SHP77 treated with DMSO at 0.1 percent for 48 hours (cell line): ENCODE results near the gene PIK3CB.

Experiments
- DNase-seq: peaks from one replicate; lab custom pipeline; 2025; lab: John Stamatoyannopoulos, UW

Gene PIK3CB

DNA sequence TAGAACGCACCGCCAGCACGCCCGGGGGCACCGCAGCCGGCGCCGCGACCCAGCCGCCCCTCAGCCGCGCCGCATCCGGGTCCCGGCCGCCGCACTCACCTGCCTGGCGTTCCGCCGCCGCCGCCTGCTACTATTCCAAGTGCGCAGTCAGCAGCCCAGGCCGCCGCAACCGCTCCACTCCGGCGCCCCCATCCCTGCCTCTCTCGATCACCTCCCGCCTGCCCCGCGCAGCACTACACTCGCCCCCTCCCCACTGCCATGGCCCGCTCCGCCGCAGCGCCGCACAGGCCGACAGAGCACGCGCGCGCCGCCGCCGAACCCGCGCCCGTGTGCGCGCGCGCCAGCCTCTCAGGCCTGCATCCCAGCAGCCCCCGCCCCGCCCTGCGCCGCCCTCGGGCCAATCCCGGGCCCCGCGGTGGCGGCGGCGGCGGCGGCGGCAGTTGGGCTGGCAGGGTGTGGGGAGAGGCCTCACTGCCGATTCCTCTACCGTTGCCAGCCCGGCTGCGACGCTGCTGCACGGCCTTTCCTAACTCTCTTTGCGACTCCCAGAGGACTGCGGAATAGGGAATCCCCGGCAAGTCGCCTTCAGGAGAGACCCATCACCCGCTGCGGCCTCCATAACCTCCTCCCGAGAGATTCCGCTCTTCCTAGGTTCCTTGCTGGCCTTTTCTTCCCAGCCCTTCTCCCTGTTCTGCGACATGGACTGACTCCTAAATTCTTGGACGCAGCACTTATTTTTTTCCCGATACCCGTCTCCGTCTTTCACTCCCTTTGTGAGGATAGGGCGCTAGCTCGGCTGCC lies at the start of gene PIK3CB:
TSS of gene PIK3CB (minus strand) at position 333 of the 801 bp plus-strand sequence. CDS start 75,585 bp downstream, outside the sequence.
- peak; percentile 79 for DNase-seq

GRCh38 chr3:138881233-138881632 lies 46.5 kb upstream of the PIK3CB start:
- DNase-seq: no peak

- DNase-seq: no peak
Observed at GRCh38 chr3:138879541-138880380, 45.0 kb upstream of the PIK3CB start.

- no peak for DNase-seq
Observed at GRCh38 chr3:138877226-138877625, 42.5 kb upstream of the PIK3CB start.

DNA sequence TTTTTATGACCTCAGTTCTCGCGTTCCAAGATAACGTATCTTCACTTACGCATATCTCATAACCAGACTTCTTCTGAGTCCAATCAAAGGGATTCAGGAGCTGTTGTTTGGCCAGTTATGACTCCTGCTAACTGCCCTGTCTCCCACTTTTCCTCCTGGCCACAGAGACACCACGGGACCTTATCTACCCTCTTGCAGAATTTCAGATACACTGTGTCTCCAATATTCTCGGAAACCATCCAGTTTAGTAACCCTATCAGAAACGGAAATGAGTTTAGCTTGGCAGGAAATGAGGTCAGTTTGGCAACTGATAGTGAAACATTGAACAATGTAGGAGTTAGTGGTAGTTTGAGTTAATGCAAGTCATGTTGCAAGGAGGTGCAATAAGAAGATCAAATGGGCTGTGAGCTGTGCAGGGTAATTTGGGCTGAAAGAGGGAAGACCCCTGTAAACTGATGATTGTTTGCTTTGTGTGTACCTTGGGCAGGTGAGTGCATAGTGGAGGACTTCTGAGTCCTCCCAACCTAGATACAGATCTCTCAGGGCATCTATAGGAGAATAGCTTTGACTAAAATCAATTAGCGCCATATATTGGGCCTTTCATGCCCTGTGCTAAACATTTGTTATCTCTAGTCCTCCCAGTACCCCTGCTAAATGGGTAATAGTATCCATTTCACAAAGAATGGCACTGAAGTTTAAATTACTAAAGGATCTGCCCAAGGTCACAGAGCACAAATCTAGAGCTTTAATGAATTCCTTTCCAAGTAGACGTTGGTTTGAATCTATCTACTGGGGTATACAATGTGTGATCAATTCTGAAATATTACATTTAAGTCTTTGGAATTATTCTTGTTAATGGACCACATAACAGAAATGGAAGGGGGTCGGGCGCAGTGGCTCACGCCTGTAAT lies 41.3 kb upstream of the PIK3CB start:
- no peak for DNase-seq

- no peak for DNase-seq
Observed at GRCh38 chr3:138875096-138875753, 40.5 kb upstream of the PIK3CB start.

- no peak for DNase-seq
Observed at GRCh38 chr3:138873471-138874278, 38.9 kb upstream of the PIK3CB start.

DNA sequence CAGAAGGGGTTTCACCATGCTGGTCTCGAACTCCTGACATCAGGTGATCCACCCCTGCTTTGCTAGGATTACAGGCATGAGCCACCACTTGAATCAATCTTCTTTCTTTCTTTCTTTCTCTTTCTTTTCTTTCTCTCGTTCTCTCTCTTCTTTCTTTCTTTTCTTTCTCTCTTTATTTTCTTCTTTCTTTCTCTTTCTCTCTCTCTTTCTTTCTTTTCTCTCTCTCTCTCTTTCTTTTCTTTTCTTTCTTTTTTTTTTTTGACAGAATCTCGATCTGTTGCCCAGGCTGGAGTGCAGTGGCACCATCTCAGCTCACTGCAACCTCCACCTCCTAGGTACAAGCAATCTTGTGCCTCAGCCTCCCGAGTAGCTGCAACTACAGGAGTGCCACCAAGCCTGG lies 37.9 kb upstream of the PIK3CB start:
- no peak for DNase-seq

GRCh38 chr3:138867996-138868395 lies 33.3 kb upstream of the PIK3CB start:
- no peak for DNase-seq

DNA sequence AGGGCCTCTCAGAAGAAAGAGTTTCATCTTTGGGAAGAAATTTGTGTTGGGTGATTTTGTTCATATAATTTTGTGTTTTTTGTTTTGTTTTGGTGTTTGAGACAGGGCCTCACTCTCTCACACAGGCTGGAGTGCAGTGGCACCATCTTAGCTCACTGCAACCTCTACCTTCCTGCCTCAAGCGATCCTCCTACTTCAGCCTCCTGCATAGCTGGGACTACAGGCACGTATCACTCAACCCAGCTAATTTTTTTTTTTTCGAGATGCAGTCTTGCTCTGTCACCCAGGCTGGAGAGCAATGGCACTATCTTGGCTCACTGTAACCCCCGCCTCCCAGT lies 29.0 kb upstream of the PIK3CB start:
- DNase-seq: no peak

GRCh38 chr3:138862924-138863775 lies 28.4 kb upstream of the PIK3CB start:
- no peak for DNase-seq

DNA sequence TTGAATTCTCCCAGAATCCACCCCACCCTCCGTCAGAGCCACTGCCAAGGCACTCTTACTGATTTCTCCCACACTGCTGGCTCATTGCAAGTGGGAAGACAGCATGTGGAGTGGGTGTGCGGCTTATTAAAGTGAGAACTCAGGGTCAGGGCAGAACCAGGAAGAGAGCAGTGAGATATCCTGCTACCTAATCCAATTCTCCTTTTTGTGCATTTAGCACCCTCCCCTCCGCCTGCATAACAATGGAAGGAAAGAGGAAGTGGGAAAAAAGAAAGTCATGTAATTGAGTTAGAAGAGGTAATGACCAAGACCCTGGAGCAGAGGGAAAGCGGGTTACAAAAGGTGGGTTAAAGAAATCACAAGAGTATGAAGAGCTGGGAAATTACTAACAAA lies 27.8 kb upstream of the PIK3CB start:
- DNase-seq: no peak

DNA sequence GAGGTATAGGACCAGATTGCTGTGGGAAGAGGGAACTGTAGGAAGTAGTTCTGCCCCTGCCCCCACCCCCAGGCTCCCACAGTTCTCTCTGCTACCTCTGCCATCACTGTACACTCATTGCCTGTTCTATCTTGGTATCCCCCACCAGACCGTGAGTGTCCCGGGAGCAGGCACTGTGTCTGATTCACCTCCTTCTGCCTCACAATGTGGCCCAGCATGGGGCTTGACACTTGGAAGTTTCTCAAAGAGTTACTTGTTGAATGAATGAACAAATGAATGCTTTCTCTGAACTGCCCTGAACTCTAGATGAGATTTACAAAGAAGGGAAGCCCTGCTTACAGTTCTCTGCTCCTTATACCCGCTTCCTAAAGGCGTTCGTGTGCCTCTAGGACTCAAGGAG lies 27.1 kb upstream of the PIK3CB start:
- no peak for DNase-seq

DNA sequence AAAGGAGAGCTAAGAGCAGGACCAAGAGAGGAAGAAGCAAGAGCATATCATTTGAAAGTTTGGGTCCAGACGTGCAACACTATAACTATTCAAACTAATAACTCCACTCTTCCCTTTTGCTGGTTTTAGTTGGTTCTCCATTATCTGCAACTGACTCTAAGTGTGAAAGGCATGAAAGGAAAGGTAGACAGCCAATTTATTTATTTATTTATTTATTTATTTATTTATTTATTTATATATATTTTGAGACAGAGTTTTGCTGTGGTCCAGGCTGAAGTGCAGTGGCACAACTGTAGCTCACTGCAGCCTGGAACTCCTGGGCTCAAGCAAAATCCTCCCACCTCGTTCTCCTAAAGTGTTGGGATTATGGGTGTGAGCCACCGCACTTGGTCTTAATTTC lies 22.1 kb upstream of the PIK3CB start:
- no peak for DNase-seq

GRCh38 chr3:138854940-138855339 lies 20.2 kb upstream of the PIK3CB start:
- DNase-seq: no peak

- no peak for DNase-seq
Observed at GRCh38 chr3:138854204-138854603, 19.5 kb upstream of the PIK3CB start.

GRCh38 chr3:138850151-138850550 lies 15.4 kb upstream of the PIK3CB start:
- DNase-seq: no peak

DNA sequence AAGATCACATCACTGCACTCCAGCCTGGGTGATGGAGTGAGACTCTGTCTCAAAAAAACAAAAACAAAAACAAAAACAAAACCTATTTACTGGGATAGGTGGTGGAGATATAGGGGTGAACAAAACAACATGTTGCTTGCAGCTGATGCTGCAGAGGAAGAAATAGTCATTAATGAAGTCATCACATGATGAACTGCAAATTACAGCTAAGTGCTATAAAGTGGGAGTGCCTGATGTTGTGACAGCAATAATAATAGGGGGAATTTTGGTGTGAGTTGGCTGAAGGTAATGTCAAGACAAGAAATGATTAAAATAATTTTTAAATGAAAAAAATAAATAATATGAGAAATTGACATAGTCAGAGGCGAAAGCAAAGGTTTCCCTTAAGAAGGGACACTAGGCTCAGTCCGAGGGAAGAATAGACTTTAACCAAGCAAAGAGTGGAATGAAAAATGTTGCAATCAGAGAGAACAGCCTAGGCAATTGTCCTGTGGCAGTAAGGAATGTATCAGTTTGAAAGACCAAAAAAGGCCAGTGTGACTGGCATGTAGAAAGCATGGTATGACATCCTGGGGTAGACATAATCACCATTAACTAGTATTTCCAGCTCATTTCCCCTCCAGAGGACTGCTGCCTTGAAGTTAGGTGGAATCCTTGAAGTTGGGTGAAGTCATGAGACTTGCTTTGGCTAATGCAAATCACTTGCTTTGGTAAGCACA lies 14.7 kb upstream of the PIK3CB start:
- DNase-seq: no peak

GRCh38 chr3:138848696-138849095 lies 14.0 kb upstream of the PIK3CB start:
- DNase-seq: no peak
